22Rv1 (cell line): ENCODE results near the gene CRHR1.

Experiments
- H3K27ac ChIP-seq: fragments of 450-650 bp; 2 replicates; pipeline ENCODE4 v1.5.1; 2017
- CTCF ChIP-seq: fragments of 450-650 bp; IDR thresholded peaks from 2 replicates; pipeline ENCODE4 v1.5.1; 2017; ENCODE audit warnings: mild to moderate bottlenecking
- ZFX ChIP-seq: fragments of 450-650 bp; IDR thresholded peaks from 2 replicates; pipeline ENCODE4 v1.6.1; 2017; ENCODE audit warnings: antibody characterized with exemption, borderline replicate concordance

Gene CRHR1

GRCh38 chr17:45815752-45816151 lies 31.6 kb downstream of the CRHR1 start:
- TF ChIP-seq ZFX (no peak), CTCF (no peak)

GRCh38 chr17:45818041-45818440 lies 33.9 kb downstream of the CRHR1 start:
- no peak overlapping the region for H3K27ac ChIP-seq
- TF ChIP-seq ZFX (no peak), CTCF (no peak)

More at GRCh38 chr17:45815752-45816151, 31.6 kb downstream of the CRHR1 start:
- no peak overlapping the region for H3K27ac ChIP-seq

DNA sequence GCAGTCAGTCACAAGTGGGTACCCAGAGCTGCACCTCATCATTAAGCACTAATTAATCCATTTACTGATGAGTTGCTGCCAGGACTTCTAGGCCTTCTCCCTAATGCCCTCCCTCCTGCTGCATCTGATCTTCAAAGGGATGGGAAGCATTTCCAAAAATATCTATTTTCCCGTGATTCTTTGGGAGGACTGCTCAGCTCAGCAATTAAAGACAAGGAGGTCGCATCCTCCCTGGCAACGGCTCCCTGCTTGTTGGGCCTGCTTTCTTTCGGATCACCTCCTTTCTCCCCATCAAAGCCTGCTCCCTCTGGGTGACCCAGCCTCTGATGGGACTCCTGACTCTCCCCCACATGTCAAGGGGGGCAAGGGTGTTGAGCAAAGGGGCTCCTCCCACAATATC lies 34.6 kb downstream of the CRHR1 start:
- H3K27ac ChIP-seq, result no peak overlapping the region
- no peak for TF ChIP-seq CTCF
- no peak for TF ChIP-seq ZFX

DNA sequence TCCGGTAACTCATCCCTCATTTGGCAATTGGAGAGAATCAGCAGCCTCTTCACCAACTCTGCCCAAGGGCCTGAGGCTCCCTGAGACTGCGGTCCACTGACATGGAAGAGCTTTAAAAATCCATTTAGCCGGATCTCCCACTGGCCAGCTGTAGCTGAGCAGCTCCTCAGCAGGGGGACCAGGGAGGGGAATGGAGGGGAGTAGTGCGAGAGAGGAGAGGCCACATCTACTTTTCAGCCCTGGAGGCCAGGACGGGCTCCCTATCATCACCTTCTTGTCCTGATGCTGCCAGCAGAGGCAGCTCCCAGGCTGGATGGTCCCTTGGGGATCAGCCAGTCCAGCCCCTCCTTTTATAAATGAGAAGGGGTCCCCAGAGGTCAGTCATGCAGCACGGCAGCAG lies 35.5 kb downstream of the CRHR1 start:
- no peak for TF ChIP-seq ZFX
- TF ChIP-seq CTCF, result no peak
- no peak overlapping the region for H3K27ac ChIP-seq

DNA sequence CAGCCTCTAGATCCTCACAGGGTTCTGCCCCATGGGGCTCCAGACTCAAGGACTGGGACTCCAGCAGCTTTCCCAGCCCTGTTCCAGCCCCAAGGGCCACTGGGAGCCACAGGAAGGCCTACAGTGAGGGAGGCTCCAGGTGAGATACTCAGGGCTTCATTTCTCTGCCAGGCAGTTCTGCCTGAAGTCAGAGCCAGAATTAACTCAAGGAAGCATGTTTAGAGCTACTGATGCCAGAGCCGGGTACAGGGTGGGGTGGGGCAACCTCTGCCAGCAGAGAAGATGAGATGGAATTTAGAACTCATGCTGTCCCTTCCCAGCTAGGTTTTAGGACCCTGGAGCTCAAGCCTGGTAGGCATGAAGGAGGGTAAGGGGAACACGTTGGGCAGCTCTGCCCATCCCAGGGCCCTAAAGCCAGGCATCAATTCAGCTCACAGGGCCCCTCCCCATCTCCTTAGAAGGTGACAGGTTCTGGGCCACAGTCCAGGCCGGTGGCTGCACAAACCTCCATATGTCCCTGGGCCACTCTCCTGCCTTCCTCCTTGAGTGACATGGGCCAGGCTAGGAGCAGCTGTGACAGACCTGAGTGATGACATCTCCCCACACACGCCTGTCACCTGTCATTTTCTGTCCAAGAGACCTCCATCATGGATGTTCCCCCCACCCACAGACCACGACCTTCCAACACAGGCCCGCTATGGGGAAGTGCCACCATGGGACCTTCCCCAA lies 36.1 kb downstream of the CRHR1 start:
- H3K27ac ChIP-seq, result no peak overlapping the region
- TF ChIP-seq ZFX (no peak), CTCF (no peak)

DNA sequence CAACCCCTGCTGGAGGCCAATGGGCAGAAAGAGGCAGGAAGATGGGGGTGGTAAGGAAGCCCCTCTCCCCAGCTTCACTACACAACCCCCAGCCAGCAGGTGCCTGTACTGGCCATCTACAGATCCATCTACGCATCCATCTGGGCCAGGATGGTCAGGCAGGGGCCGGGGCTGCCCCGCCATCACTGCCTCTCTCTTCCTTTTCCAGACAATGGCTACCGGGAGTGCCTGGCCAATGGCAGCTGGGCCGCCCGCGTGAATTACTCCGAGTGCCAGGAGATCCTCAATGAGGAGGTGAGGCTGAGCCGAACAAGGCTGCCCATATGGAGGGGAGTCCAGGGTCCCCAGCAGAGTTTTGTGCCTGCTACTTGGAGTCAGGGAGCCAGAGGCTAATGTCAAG lies 37.0 kb downstream of the CRHR1 start:
- TF ChIP-seq CTCF (no peak), ZFX (no peak)
- H3K27ac ChIP-seq, result no peak overlapping the region

- H3K27ac ChIP-seq, result no peak overlapping the region
- no peak for TF ChIP-seq CTCF
- no peak for TF ChIP-seq ZFX
Observed at GRCh38 chr17:45823598-45823997, 39.5 kb downstream of the CRHR1 start.
